H1 (cell line): ENCODE results near the gene MBP. TPM values are rescaled to one million over a fixed set of nuclear protein-coding genes. Genes with fewer than 3 reads are reported as not detected.

Source experiments
- CTCF ChIA-PET: fragments of 300-600 bp; sonication (Branson Sonifier 250); formaldehyde crosslinking; loops from one replicate; lab custom pipeline; 2021; ENCODE audit not compliant: partially characterized antibody; lab: Charles Lee
- POLR2A ChIA-PET: fragments of 300-600 bp; sonication (Branson Sonifier 250); formaldehyde crosslinking; loops from one replicate; lab custom pipeline; 2021; ENCODE audit warnings: inconsistent platforms; ENCODE audit not compliant: partially characterized antibody; lab: Charles Lee
- DNase-seq, 2 experiments: peaks; one replicate each; pipeline versions ENCODE4 v3.0.0 to v3.0.0-alpha.2; 2010 to 2022; ENCODE audit warnings: low spot score in 2 of 2, low read depth in 1 of 2, mixed read lengths in 1 of 2
- FAIRE-seq: peaks from 2 replicates; lab custom pipeline; 2011; peaks lifted over from hg19 to GRCh38; lab: Jason Lieb, UNC
- H2AFZ ChIP-seq: 2 replicates; pipeline ENCODE4 v1.8.1; 2012; ENCODE audit warnings: low read length, inconsistent platforms
- H2AK5ac ChIP-seq: 2 replicates; pipeline ENCODE4 v1.6.1; 2013; ENCODE audit warnings: low read depth, low read length
- H2BK120ac ChIP-seq: replicated peaks from 2 replicates; pipeline ENCODE3; 2013; ENCODE audit warnings: low read depth, low read length, inconsistent platforms
- H2BK12ac ChIP-seq: 2 replicates; pipeline ENCODE4 v1.6.1; 2013; ENCODE audit warnings: low read depth, low read length
- H2BK15ac ChIP-seq: 2 replicates; pipeline ENCODE4 v1.6.1; 2013; ENCODE audit warnings: low read length
- H2BK20ac ChIP-seq: 2 replicates; pipeline ENCODE4 v1.6.1; 2013; ENCODE audit warnings: low read length
- H2BK5ac ChIP-seq: 2 replicates; pipeline ENCODE4 v1.6.1; 2013; ENCODE audit warnings: low read depth, low read length
- H3K14ac ChIP-seq: 2 replicates; pipeline ENCODE4 v1.6.1; 2013; ENCODE audit warnings: inconsistent platforms; ENCODE audit not compliant: insufficient read length
- H3K18ac ChIP-seq: 2 replicates; pipeline ENCODE4 v1.6.1; 2013; ENCODE audit warnings: low read length; ENCODE audit errors: extremely low read depth
- H3K23ac ChIP-seq: 2 replicates; pipeline ENCODE4 v1.6.1; 2013; ENCODE audit warnings: inconsistent platforms; ENCODE audit not compliant: insufficient read length
- H3K23me2 ChIP-seq: 2 replicates; pipeline ENCODE4 v1.6.1; 2013; ENCODE audit warnings: low read depth, low read length
- H3K27ac ChIP-seq: 2 replicates; pipeline ENCODE4 v1.6.1; 2011; ENCODE audit warnings: low read depth, low read length, inconsistent platforms
- H3K27me3 ChIP-seq, 4 experiments: replicated peaks in 1 of 4; 1 replicate in 1 of 4; 2 replicates in 3 of 4; pipeline versions ENCODE4 v1.6.1 to v1.8.1; 2011 to 2013; ENCODE audit warnings: low read length in 3 of 4, mild to moderate bottlenecking in 3 of 4, inconsistent platforms in 2 of 4, mixed read lengths in 2 of 4, moderate library complexity in 1 of 4; ENCODE audit not compliant: control insufficient read depth in 3 of 4, insufficient read depth in 3 of 4; ENCODE audit errors: extremely low read depth in 1 of 4
- H3K36me3 ChIP-seq, 4 experiments: 2 replicates each; pipeline versions ENCODE4 v1.6.1 to v1.8.1; 2011 to 2013; ENCODE audit warnings: mild to moderate bottlenecking in 4 of 4, low read length in 3 of 4, moderate library complexity in 2 of 4, control low read depth in 1 of 4, inconsistent platforms in 1 of 4; ENCODE audit not compliant: insufficient read depth in 4 of 4, control insufficient read depth in 2 of 4
- H3K4ac ChIP-seq: replicated peaks from 2 replicates; pipeline ENCODE3; 2013; ENCODE audit warnings: low read length, low read depth, mixed read lengths, inconsistent platforms; ENCODE audit not compliant: insufficient read length
- H3K4me1 ChIP-seq, 4 experiments: replicated peaks in 1 of 4; 1 replicate in 1 of 4; 2 replicates in 3 of 4; pipeline versions ENCODE4 v1.6.1 to v1.8.1; 2011 to 2013; ENCODE audit warnings: low read length in 3 of 4, inconsistent platforms in 2 of 4, mixed read lengths in 1 of 4; ENCODE audit not compliant: insufficient read depth in 4 of 4, control insufficient read depth in 3 of 4
- H3K4me2 ChIP-seq, 2 experiments: 2 replicates each; pipeline versions ENCODE4 v1.6.1 to v1.8.1; 2011 to 2013; ENCODE audit warnings: low read depth in 2 of 2, low read length in 2 of 2, control low read depth in 1 of 2, inconsistent platforms in 1 of 2, mild to moderate bottlenecking in 1 of 2; ENCODE audit not compliant: insufficient read depth in 1 of 2
- H3K4me3 ChIP-seq, 4 experiments: fragments of 200-600, 300-600 bp in 1 of 4; sonication (generic), shearing (Covaris generic), sonication (Bioruptor Twin) in 1 of 4; 2 replicates each; pipeline versions ENCODE4 v1.5.1 to v1.8.1; 2011 to 2016; ENCODE audit warnings: low read length in 4 of 4, low read depth in 3 of 4, control low read depth in 2 of 4, inconsistent platforms in 2 of 4, mild to moderate bottlenecking in 2 of 4, mixed read lengths in 1 of 4, moderate library complexity in 1 of 4; ENCODE audit not compliant: insufficient read depth in 2 of 4; ENCODE audit errors: extremely low read depth in 1 of 4
- H3K56ac ChIP-seq: replicated peaks from 2 replicates; pipeline ENCODE3; 2013; ENCODE audit warnings: low read depth, mild to moderate bottlenecking, mixed read lengths, low read length, inconsistent platforms; ENCODE audit not compliant: insufficient read length
- H3K79me1 ChIP-seq: 2 replicates; pipeline ENCODE4 v1.6.1; 2013; ENCODE audit warnings: low read depth, low read length, control low read depth
- H3K79me2 ChIP-seq, 2 experiments: 2 replicates each; pipeline versions ENCODE4 v1.6.1 to v1.8.1; 2012 to 2013; ENCODE audit warnings: low read length in 2 of 2, mild to moderate bottlenecking in 2 of 2, inconsistent platforms in 1 of 2; ENCODE audit not compliant: insufficient read depth in 2 of 2, control insufficient read depth in 1 of 2
- H3K9ac ChIP-seq, 4 experiments: replicated peaks in 1 of 4; 1 replicate in 1 of 4; 2 replicates in 3 of 4; pipeline versions ENCODE4 v1.6.1 to v1.8.1; 2011 to 2013; ENCODE audit warnings: low read depth in 3 of 4, low read length in 3 of 4, control low read depth in 2 of 4, mild to moderate bottlenecking in 2 of 4, moderate library complexity in 2 of 4, inconsistent platforms in 1 of 4; ENCODE audit errors: extremely low read depth in 1 of 4
- H3K9me3 ChIP-seq, 2 experiments: 2 replicates each; pipeline versions ENCODE4 v1.6.1 to v1.8.1; 2012 to 2013; ENCODE audit warnings: mild to moderate bottlenecking in 2 of 2, moderate library complexity in 2 of 2, control low read depth in 1 of 2, inconsistent platforms in 1 of 2, low read depth in 1 of 2, low read length in 1 of 2, mixed read lengths in 1 of 2; ENCODE audit not compliant: insufficient read depth in 2 of 2
- H4K20me1 ChIP-seq, 2 experiments: replicated peaks in 1 of 2; 2 replicates each; pipeline versions ENCODE3 to v1.8.1; 2011 to 2013; ENCODE audit warnings: inconsistent platforms in 2 of 2, low read length in 2 of 2, mild to moderate bottlenecking in 1 of 2; ENCODE audit not compliant: insufficient read depth in 2 of 2, control insufficient read depth in 1 of 2
- H4K5ac ChIP-seq: 2 replicates; pipeline ENCODE4 v1.6.1; 2013; ENCODE audit warnings: low read length, low read depth, mixed read lengths, inconsistent platforms; ENCODE audit not compliant: insufficient read length
- H4K8ac ChIP-seq: 2 replicates; pipeline ENCODE4 v1.8.0; 2013; ENCODE audit warnings: mild to moderate bottlenecking, moderate library complexity, low read length, inconsistent platforms; ENCODE audit not compliant: insufficient read depth; ENCODE audit errors: extremely low read depth
- H4K91ac ChIP-seq: replicated peaks from 2 replicates; pipeline ENCODE3; 2013; ENCODE audit warnings: low read length, mixed read lengths, inconsistent platforms; ENCODE audit not compliant: insufficient read length
- CBX8 ChIP-seq: fragments of 300-800, 300-1000 bp; sonication (generic); IDR thresholded peaks from 2 replicates; pipeline ENCODE4 v1.7.1; 2016; ENCODE audit warnings: low read depth, low read length, borderline replicate concordance
- CEBPB ChIP-seq: IDR thresholded peaks from 2 replicates; pipeline ENCODE4 v1.6.1; 2012; ENCODE audit warnings: low read depth, low read length
- MAFK ChIP-seq: IDR thresholded peaks from 2 replicates; pipeline ENCODE4 v1.6.1; 2012; ENCODE audit warnings: low read depth, mild to moderate bottlenecking, improper control_type of control experiment, low read length
- NRF1 ChIP-seq: IDR thresholded peaks from 2 replicates; pipeline ENCODE4 v1.6.1; 2011; ENCODE audit warnings: mild to moderate bottlenecking, low read depth, low read length, improper control_type of control experiment
- POLR2A ChIP-seq, 2 experiments: IDR thresholded peaks; 1 replicate in 1 of 2; 2 replicates in 1 of 2; pipeline ENCODE4 v1.6.1; 2011; ENCODE audit warnings: low read depth in 2 of 2, low read length in 2 of 2, mild to moderate bottlenecking in 2 of 2; ENCODE audit errors: control extremely low read depth in 1 of 2
- RFX5 ChIP-seq: IDR thresholded peaks from 2 replicates; pipeline ENCODE4 v1.6.1; 2011; ENCODE audit warnings: low read depth, low read length, improper control_type of control experiment, borderline replicate concordance
- RXRA ChIP-seq: IDR thresholded peaks from 2 replicates; pipeline ENCODE4 v1.6.1; 2011; ENCODE audit warnings: low read depth, mild to moderate bottlenecking, low read length, moderate library complexity; ENCODE audit not compliant: insufficient read depth
- SP1 ChIP-seq: IDR thresholded peaks from 2 replicates; pipeline ENCODE4 v1.6.1; 2011; ENCODE audit warnings: low read depth, low read length
- SP2 ChIP-seq: IDR thresholded peaks from 2 replicates; pipeline ENCODE4 v1.6.1; 2012; ENCODE audit warnings: mild to moderate bottlenecking, low read length, inconsistent platforms
- SP4 ChIP-seq: IDR thresholded peaks from 2 replicates; pipeline ENCODE4 v1.6.1; 2012; ENCODE audit warnings: low read length, inconsistent platforms
- WGBS, 2 experiments: shearing (Covaris generic) in 1 of 2; methylation state at CpG; one replicate each; pipeline versions ENCODE4 v1.1.6 to v1.1.7; 2013 to 2015; ENCODE audit warnings: low lambda C conversion rate in 2 of 2, mixed read lengths in 2 of 2, inconsistent platforms in 1 of 2, low coverage in 1 of 2, missing lambda C conversion rate in 1 of 2; ENCODE audit not compliant: insufficient replicate concordance in 2 of 2, insufficient coverage in 1 of 2, insufficient read length in 1 of 2; ENCODE audit errors: extremely low coverage in 1 of 2, missing lambda C conversion rate in 1 of 2; 5-methylcytosine and 5-hydroxymethylcytosine counted together
- polyA plus RNA-seq, 7 experiments: library from polyadenylated mRNA; depleted of rRNA in 3 of 7; stranded (reverse) in 5 of 7; unstranded in 2 of 7; fragments of >200 nt in 5 of 7; fragments of 200-250 nt in 2 of 7; gene quantifications; 1 replicate in 5 of 7; 2 replicates in 1 of 7; 4 replicates in 1 of 7; pipeline versions ENCODE4 v1.2.1 to v1.2.3, GENCODE V29; 2011 to 2013; ENCODE audit warnings: missing spikeins in 2 of 7, mixed read lengths in 2 of 7
- total RNA-seq: library from RNA; stranded (reverse); fragmentation: NEBNext Ultra II Directional; extraction: Animal tissue kit (Norgen Biotek cat#: 25700); gene quantifications from 2 replicates; pipeline ENCODE4 v1.2.1, GENCODE V29; 2021
- TF ChIP-seq, protein P1 (sequence below), 3 experiments: IDR thresholded peaks; 1 replicate in 2 of 3; 2 replicates in 1 of 3; pipeline versions ENCODE4 v1.5.1 to v1.6.1; 2011; ENCODE audit warnings: low read length in 3 of 3, mild to moderate bottlenecking in 3 of 3, inconsistent platforms in 2 of 3, low read depth in 1 of 3, moderate library complexity in 1 of 3; ENCODE audit not compliant: insufficient read depth in 1 of 3; ENCODE audit errors: control extremely low read depth in 1 of 3

Gene MBP
- total and polyA plus RNA-seq, 2 of the 8 experiments (the other 6 are each of a cell fraction or from before 2014, with no cell fraction given), result 7.7 to 19.2 TPM

DNA sequence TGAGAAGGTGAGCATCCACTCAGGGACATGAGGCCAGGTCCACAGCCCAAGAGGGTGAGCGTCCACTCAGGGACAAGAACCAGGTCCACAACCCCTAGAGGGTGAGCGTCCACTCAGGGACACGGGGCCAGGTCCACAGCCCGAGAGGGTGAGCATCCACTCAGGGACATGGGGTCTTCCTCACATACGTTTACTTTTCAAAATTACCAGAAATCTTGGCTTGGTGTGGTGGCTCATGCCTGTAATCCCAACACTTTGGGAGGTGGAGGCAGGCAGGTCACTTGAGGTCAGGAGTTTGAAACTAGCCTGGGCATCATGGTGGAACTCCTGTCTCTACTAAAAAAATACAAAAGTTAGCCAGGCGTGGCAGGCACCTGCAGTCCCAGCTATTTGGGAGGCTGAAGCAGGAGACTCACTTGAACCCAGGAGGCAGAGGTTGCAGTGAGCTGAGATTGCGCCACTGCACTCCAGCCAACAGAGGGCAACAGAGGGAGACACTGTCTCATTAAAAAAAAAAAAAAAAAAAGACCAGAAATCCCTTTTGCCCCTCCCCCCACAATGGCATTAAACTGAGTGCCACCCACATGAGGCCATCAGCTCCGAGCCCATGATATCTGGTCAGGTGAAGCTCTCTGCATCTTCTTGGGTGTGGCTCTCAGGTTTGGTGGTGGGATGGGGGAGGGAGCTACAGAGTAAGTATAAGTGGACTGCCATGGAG, 9.0 kb upstream of the MBP start:
- Histone ChIP-seq H2AFZ (no peak overlapping the region), H3K4me2 (no peak overlapping the region), H3K36me3 (no peaks in the 10 kb centered on the region), H2BK120ac (no peak overlapping the region), H4K8ac (no peak overlapping the region), H3K9me3 (peaks cover 23% of the 10 kb centered on the region in 2 experiments), H3K4ac (no peak overlapping the region), H4K5ac (no peak overlapping the region), H3K4me3 (no peak overlapping the region), H3K27ac (no peak overlapping the region), H3K79me2 (no peaks in the 10 kb centered on the region), H2AK5ac (no peak overlapping the region), H4K20me1 (no peaks in the 10 kb centered on the region), H2BK12ac (no peak overlapping the region), H2BK15ac (no peak overlapping the region), H3K23me2 (no peaks in the 10 kb centered on the region), H3K23ac (no peak overlapping the region), H3K4me1 (no peaks in the 10 kb centered on the region), H3K9ac (no peak overlapping the region), H3K14ac (no peak overlapping the region), H3K79me1 (no peaks in the 10 kb centered on the region), H4K91ac (no peak overlapping the region), H3K27me3 (no peaks in the 10 kb centered on the region), H2BK5ac (no peak overlapping the region), H3K56ac (no peak overlapping the region), H3K18ac (no peak overlapping the region), H2BK20ac (no peak overlapping the region)
- 90% methylated on average over 7 of the region's 8 CpGs; no CpG with 5 or more reads in 1 of the 2 experiments for WGBS, 2 experiments
- ChIA-PET CTCF (interaction anchor here (0.6 to 2.8 kb wide), 14 partner anchors 10 to 540 kb away, joined by 3 to 20 read pairs (median 3); no protein-coding TSS in a partner anchor), POLR2A (interaction anchor here (0.7 kb wide), 1 partner anchor 9 kb away, joined by 3 read pairs; the partner anchor contains the start of gene MBP)
- no peak for FAIRE-seq
- DNase-seq, result no peak
- TF ChIP-seq POLR2A (IDR thresholded peaks at IDR 0.05; ENCODE audit: control extremely low read depth in 1 of 2, low read depth in 2 of 2, low read length in 2 of 2) (no peak), CBX8 (no peak), NRF1 (no peak), SP2 (no peak), SP1 (no peak), SP4 (no peak), CEBPB (no peak), RFX5 (no peak), RXRA (no peak), MAFK (no peak)
- TF ChIP-seq, protein P1, sequence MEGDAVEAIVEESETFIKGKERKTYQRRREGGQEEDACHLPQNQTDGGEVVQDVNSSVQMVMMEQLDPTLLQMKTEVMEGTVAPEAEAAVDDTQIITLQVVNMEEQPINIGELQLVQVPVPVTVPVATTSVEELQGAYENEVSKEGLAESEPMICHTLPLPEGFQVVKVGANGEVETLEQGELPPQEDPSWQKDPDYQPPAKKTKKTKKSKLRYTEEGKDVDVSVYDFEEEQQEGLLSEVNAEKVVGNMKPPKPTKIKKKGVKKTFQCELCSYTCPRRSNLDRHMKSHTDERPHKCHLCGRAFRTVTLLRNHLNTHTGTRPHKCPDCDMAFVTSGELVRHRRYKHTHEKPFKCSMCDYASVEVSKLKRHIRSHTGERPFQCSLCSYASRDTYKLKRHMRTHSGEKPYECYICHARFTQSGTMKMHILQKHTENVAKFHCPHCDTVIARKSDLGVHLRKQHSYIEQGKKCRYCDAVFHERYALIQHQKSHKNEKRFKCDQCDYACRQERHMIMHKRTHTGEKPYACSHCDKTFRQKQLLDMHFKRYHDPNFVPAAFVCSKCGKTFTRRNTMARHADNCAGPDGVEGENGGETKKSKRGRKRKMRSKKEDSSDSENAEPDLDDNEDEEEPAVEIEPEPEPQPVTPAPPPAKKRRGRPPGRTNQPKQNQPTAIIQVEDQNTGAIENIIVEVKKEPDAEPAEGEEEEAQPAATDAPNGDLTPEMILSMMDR (IDR thresholded peaks at IDR 0.05; ENCODE audit: control extremely low read depth in 1 of 3, insufficient read depth in 1 of 3, low read depth in 1 of 3, low read length in 3 of 3), result peak; percentile 13 to 35 (median 15); a peak in 2 of 4 replicates
